Fibroblast of the aortic adventitia (primary cell): ENCODE results near the gene POFUT1. TPM values are rescaled to one million over a fixed set of nuclear protein-coding genes. Genes with fewer than 3 reads are reported as not detected.
"Not testable (repeated sequence)": the region's sequence is repeated elsewhere in the genome, so short reads cannot be mapped to it uniquely, and the experiment has no call there.

Experiments used
- DNase-seq: peaks from one replicate; pipeline ENCODE4 v3.0.0-alpha.2; 2010; ENCODE audit warnings: low read depth
- H3K4me3 ChIP-seq: 2 replicates; pipeline ENCODE4 v1.5.1; 2011; ENCODE audit warnings: low read depth, mild to moderate bottlenecking, control low read depth, low read length, moderate library complexity
- total RNA-seq: library from RNA; depleted of rRNA; stranded (reverse); fragments of >200 nt; gene quantifications from 2 replicates; pipeline ENCODE4 v1.2.3, GENCODE V29; 2012; ENCODE audit warnings: low replicate concordance
- TF ChIP-seq, protein P1 (sequence below): IDR thresholded peaks from 2 replicates; pipeline ENCODE4 v1.5.1; 2011; ENCODE audit warnings: mild to moderate bottlenecking, low read length, control low read depth, inconsistent platforms; ENCODE audit not compliant: insufficient read depth

POFUT1 gene
- total RNA-seq, 1 donor: 47.8 TPM

DNA sequence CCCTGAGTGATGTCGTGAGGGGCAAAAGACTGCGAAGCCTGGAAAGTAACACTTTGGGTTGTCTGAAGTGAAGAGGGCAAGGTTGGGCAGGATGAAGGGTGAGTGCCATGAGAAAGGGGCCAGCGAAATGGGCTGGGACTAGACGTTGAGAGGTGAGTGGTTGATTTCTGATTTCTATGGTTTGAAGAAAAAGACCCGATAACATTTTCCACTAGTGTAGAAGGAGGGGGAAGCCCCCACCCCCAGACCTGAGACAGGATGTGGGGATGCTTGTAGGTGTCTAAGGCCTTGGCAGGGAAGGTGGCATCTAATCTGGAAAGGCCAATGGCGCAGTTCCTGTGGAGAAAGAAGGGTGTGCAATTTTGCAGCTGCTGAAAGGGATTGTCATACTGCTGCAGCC lies 44.5 kb downstream of the POFUT1 start:
- H3K4me3 ChIP-seq: no peak overlapping the region
- TF ChIP-seq, protein P1, sequence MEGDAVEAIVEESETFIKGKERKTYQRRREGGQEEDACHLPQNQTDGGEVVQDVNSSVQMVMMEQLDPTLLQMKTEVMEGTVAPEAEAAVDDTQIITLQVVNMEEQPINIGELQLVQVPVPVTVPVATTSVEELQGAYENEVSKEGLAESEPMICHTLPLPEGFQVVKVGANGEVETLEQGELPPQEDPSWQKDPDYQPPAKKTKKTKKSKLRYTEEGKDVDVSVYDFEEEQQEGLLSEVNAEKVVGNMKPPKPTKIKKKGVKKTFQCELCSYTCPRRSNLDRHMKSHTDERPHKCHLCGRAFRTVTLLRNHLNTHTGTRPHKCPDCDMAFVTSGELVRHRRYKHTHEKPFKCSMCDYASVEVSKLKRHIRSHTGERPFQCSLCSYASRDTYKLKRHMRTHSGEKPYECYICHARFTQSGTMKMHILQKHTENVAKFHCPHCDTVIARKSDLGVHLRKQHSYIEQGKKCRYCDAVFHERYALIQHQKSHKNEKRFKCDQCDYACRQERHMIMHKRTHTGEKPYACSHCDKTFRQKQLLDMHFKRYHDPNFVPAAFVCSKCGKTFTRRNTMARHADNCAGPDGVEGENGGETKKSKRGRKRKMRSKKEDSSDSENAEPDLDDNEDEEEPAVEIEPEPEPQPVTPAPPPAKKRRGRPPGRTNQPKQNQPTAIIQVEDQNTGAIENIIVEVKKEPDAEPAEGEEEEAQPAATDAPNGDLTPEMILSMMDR: no peak
- DNase-seq: no peak

DNA sequence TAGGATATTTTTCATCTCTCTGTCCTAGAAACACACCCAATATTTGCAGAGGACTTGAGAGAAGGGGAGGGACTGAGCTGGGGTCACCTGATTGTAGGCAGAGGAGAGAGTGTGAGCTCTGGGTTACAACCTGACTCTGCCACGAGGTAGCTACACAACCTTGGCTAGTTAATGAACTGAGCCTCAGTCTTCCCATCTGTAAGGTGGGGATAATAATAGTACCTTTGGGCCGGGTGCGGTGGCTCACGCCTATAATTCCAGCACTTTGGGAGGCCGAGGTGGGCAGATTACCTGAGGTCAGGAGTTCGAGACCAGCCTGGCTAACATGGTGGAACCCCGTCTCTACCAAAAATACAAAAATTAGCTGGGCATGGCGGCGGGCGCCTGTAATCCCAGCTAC lies 53.3 kb downstream of the POFUT1 start:
- not testable (repeated sequence) for H3K4me3 ChIP-seq

DNA sequence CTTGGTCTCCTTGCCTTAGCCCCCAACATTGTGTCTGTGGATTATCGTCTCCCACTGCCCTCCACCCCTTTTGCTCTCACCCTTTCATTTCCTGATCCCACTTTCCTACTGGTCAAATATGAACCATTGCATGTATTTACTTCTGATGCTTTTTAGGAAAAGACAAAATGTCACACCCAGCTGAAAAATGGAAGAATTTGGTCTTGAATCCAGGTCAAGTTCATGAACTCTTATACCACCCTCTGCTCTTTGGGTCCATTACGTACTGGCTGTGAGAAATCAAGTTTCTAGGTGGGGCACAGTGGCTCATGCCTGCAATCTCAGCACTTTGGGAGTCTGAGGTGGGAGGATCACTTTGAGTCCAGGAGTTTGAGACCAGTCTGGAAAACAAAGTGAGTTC lies 54.0 kb downstream of the POFUT1 start:
- DNase-seq: no peak
- H3K4me3 ChIP-seq: no peak overlapping the region
- TF ChIP-seq, protein P1: no peak

More for the DNA sequence above, 53.3 kb downstream of the POFUT1 start:
- not testable (repeated sequence) for DNase-seq

DNA sequence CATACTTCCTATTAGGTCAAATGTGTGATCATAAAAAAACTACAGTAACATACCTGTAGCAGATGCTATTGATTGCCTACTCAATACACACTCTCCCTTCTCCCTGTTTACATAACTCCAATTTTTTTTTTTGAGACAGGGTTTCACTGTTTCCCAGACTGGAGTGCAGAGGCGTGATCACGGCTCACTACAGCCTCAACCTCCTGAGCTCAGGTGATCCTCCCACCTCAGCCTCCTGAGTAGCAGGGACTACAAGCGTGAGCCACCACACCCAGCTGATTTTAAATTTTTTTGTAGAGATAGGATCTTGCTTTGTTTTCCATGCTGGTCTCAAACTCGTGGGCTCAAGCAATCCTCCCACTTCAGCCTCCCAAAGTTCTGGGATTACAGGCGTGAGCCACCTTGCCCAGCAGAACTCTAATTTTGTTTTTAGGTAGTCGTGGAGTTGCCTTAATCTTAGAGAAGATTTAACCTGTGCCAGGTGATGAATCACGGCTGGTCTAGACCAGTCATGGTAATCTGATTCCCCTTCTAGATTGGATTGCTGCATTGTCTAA lies 55.8 kb downstream of the POFUT1 start:
- TF ChIP-seq, protein P1: no peak
- no peak overlapping the region for H3K4me3 ChIP-seq
- DNase-seq: no peak

DNA sequence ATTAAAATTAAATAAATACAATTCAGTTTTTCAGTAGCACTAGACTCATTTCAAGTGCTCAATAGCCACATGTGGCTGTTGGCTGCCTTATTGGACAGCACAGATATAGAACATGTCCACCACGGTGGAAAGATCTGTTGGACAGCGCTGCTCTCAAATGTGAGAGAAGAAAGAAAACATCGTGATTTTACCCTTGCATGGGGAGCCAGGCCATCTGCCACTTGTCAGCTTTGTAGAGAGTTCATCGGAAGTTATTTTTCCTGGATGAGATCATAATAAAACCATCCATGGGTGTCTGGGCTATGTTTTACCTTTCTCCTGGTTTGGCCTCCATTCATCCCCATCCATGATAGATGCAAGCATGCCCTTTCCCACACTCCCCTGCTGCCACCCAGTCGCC lies 63.9 kb downstream of the POFUT1 start:
- H3K4me3 ChIP-seq: no peak overlapping the region
- TF ChIP-seq, protein P1: no peak
- no peak for DNase-seq

DNA sequence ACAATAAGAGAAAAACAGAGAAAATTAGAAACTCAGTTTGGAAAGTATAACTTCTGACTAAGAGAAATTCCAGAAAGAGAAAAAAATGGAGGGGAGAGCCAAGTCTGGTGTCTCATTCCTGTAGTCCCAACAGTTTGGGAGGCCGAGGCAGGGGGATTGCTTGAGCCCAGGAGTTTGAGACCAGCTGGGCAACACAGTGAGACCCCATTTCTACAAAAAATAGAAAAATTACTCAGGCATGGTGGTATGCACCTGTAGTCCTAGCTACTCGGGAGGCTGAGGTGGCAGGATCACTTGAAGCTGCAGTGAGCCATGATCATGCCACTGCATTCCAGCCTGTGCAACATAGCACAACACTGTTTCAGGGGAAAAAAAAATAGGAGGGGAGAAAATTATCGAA lies 66.7 kb downstream of the POFUT1 start:
- DNase-seq: no peak
- TF ChIP-seq, protein P1: no peak
- H3K4me3 ChIP-seq: no peak overlapping the region

DNA sequence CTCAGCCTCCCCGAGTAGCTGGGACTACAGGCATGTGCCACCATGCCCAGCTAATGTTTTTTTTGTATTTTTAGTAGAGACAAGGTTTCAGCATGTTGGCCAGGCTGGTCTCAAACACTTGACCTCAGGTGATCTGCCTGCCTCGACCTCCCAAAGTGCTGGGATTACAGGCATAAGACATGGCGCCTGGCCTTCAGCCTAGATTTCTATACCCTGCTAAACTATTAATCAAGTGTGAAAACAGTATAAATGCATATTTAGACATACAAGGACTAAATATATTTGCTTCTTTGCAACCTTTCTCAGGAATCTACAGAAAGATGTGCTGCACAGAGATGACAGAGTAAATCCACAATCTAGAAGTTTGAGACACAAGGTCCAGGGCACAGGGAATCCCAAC lies 67.5 kb downstream of the POFUT1 start:
- H3K4me3 ChIP-seq, DNase-seq: not testable (repeated sequence)

DNA sequence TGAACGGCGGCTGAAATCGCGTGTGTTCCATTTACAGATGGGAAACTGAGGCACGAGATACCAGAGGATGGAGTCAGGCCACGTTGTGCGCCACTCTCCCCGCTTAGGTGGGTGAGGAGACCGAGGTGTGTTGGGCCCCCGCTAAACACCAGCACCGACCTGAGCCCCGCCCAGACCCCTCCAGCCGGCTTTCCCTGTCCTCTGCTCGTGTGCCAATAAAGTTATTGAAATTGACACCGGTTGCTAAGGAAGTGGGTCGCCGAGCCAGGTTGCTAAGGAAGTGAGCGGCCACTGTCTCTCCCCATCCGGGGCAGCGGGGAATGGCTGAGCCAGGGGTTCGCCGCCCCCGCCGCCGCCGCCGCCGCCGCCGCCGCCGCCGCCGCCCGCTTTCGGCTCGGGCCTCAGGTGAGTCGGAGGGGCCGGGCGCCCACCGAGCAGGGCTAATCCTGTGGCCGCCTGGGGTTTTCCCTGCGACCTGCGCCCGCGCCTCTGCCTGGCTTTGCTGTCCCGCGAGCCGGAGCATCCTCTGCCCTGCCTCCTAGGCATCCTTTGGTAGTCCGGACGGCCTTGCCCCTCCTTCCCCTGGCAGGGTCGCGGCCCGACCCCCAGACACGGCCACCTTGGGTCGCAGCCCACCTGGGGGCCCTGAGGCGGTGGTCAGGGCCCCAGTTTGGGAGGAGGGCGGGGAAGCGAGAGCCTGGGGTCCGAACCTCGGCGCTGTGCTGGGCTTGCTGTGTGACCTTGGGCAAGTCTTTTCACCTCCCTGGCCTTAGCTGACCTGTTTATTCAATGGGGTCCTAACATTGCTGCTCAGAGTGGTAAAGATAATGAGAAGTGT lies 69.9 kb downstream of the POFUT1 start, which contains the start of gene KIF3B:
Gene KIF3B, plus strand, starts transcription at position 291 of the 838 bp plus-strand sequence. CDS start 32,127 bp downstream, outside the sequence.
- TF ChIP-seq, protein P1: no peak
- peak; percentile 90 for DNase-seq
- H3K4me3 ChIP-seq: peak within 1 kb of the TSS; percentile 95
